ENCODE results near the gene AHSG.

DNA sequence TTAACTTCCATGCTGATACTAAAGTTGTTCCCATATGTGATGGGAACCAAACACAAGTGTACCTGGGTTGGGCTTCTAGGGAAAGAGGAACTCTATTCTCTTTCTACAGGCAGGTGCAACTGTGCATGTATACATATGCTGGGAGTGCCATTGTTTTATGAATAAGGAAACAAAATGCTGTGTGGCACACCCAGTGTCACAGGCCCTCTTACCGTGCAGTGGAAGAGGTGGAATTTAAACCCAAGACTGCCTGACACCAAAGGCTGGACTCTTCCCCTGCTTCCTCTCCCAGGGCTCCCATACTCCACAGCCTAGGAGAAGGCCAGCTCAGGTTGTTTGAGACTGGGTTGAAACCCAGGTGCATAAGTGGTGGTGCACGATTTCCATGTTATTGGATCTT lies 25.4 kb downstream of the AHSG start:
- no peak for TF ChIP-seq EP300 (IDR thresholded peaks at IDR 0.05)
- TF ChIP-seq, protein P1, sequence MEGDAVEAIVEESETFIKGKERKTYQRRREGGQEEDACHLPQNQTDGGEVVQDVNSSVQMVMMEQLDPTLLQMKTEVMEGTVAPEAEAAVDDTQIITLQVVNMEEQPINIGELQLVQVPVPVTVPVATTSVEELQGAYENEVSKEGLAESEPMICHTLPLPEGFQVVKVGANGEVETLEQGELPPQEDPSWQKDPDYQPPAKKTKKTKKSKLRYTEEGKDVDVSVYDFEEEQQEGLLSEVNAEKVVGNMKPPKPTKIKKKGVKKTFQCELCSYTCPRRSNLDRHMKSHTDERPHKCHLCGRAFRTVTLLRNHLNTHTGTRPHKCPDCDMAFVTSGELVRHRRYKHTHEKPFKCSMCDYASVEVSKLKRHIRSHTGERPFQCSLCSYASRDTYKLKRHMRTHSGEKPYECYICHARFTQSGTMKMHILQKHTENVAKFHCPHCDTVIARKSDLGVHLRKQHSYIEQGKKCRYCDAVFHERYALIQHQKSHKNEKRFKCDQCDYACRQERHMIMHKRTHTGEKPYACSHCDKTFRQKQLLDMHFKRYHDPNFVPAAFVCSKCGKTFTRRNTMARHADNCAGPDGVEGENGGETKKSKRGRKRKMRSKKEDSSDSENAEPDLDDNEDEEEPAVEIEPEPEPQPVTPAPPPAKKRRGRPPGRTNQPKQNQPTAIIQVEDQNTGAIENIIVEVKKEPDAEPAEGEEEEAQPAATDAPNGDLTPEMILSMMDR (IDR thresholded peaks at IDR 0.05) = no peak
